Small intestine (tissue), 7 donors: ENCODE measurements around the gene SP2. TPM values are rescaled to one million over a fixed set of nuclear protein-coding genes. Genes with fewer than 3 reads are reported as not detected.
"Not testable (repeated sequence)": the region's sequence is repeated elsewhere in the genome, so short reads cannot be mapped to it uniquely, and the experiment has no call there.

Source experiments
- DNase-seq, 2 donors: peaks; one replicate each; pipeline versions ENCODE4 v3.0.0 to v3.0.0-alpha.2; 2013
- FAIRE-seq: peaks from 2 replicates; lab custom pipeline; 2012; peaks lifted over from hg19 to GRCh38; lab: Jason Lieb, UNC
- H3K27ac ChIP-seq, 3 donors: one replicate each; pipeline ENCODE4 v1.5.1; 2013; ENCODE audit warnings: low read length in 2 of 3, mild to moderate bottlenecking in 2 of 3, control low read depth in 1 of 3, inconsistent platforms in 1 of 3, low read depth in 1 of 3, moderate library complexity in 1 of 3
- H3K27me3 ChIP-seq, 3 donors: one replicate each; pipeline ENCODE4 v1.6.1; 2013; ENCODE audit warnings: low read length in 3 of 3, inconsistent platforms in 1 of 3; ENCODE audit not compliant: control insufficient read depth in 3 of 3, insufficient read depth in 3 of 3
- H3K36me3 ChIP-seq, 3 donors: one replicate each; pipeline ENCODE4 v1.6.1; 2013; ENCODE audit warnings: low read length in 3 of 3, inconsistent platforms in 1 of 3, low read depth in 1 of 3, mild to moderate bottlenecking in 1 of 3, moderate library complexity in 1 of 3; ENCODE audit not compliant: control insufficient read depth in 3 of 3, insufficient read depth in 2 of 3
- H3K4me1 ChIP-seq, 3 donors: one replicate each; pipeline ENCODE4 v1.6.1; 2013; ENCODE audit warnings: low read length in 2 of 3, inconsistent platforms in 1 of 3, low read depth in 1 of 3, mild to moderate bottlenecking in 1 of 3, moderate library complexity in 1 of 3; ENCODE audit not compliant: control insufficient read depth in 3 of 3, insufficient read depth in 2 of 3
- H3K4me3 ChIP-seq, 3 donors: one replicate each; pipeline ENCODE4 v1.5.1; 2013; ENCODE audit warnings: low read length in 3 of 3, control low read depth in 1 of 3, inconsistent platforms in 1 of 3, low read depth in 1 of 3, mild to moderate bottlenecking in 1 of 3, moderate library complexity in 1 of 3
- H3K9me3 ChIP-seq, 2 donors: one replicate each; pipeline ENCODE4 v1.6.1; 2013; ENCODE audit warnings: low read depth in 1 of 2, low read length in 1 of 2; ENCODE audit not compliant: control insufficient read depth in 2 of 2, insufficient read depth in 1 of 2
- WGBS, 3 donors: extraction: QIAGEN DNeasy Blood & Tissue Kit; methylation state at CpG; one replicate each; pipeline ENCODE4 v1.1.7; 2013; 5-methylcytosine and 5-hydroxymethylcytosine counted together
- polyA plus RNA-seq, 4 donors: library from polyadenylated mRNA; stranded (reverse) in 3 of 4; unstranded in 1 of 4; fragments of 200-250 nt in 3 of 4; fragments of 120-200 nt in 1 of 4; gene quantifications; one replicate each; pipeline versions ENCODE4 v1.2.1 to v1.2.3, GENCODE V29; 2013
- donor health status: healthy with polysubstance abuse.
- donor health status: control.
- donor health status: control.
- donor health status: Bipolar disorder and iron deficiency.
- donor health status: healthy.

SP2 gene
- polyA plus RNA-seq, 4 donors = 8.7 to 17.3 (median 12.6) TPM

DNA sequence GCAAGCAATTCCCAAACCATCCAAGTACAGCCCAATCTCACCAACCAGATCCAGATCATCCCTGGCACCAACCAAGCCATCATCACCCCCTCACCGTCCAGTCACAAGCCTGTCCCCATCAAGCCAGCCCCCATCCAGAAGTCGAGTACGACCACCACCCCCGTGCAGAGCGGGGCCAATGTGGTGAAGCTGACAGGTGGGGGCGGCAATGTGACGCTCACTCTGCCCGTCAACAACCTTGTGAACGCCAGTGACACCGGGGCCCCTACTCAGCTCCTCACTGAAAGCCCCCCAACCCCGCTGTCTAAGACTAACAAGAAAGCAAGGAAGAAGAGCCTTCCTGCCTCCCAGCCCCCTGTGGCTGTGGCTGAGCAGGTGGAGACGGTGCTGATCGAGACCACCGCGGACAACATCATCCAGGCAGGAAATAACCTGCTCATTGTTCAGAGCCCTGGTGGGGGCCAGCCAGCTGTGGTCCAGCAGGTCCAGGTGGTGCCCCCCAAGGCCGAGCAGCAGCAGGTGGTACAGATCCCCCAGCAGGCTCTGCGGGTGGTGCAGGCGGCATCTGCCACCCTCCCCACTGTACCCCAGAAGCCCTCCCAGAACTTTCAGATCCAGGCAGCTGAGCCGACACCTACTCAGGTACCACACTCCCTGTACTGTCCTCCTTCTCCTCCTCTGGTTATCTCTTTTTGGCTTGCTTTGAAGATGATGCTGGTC, 20.6 kb downstream of the SP2 start:
- H3K4me1 ChIP-seq = no peaks in the 10 kb centered on the region
- FAIRE-seq (no peak), DNase-seq (no peak)
- 92 to 94% (median 93%) methylated on average over 19 of the region's 19 CpGs for WGBS, 3 donors
- H3K36me3 ChIP-seq = peaks cover 3 to 35% (median 4%) of the 10 kb centered on the region in 3 donors
- no peaks in the 10 kb centered on the region for H3K27me3 ChIP-seq
- H3K27ac ChIP-seq = no peak overlapping the region
- H3K4me3 ChIP-seq = no peak overlapping the region
- H3K9me3 ChIP-seq = no peaks in the 10 kb centered on the region

DNA sequence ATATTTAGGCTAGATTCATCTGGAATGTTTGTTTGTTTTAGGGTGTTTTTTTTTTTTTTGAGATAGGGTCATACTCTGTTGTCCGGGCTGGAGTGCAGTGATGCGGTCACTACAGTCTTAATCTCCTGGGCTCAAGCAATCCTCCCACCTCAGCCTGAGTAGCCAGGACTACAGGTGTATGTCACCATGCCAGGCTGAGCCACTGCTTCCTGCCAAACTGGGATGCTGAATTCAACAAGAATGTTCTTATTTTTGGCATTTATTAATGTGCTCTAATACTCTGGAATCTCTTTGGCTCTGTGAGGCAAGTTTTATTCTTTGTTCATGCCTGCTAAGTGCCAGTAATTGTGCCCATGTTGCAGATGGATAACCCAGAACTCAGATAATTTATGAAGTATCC, 21.5 kb downstream of the SP2 start:
- DNase-seq (no peak), FAIRE-seq (no peak)
- Histone ChIP-seq H3K36me3 (peaks cover 3 to 37% (median 4%) of the 10 kb centered on the region in 3 donors), H3K27me3 (no peaks in the 10 kb centered on the region), H3K4me3 (no peak overlapping the region), H3K27ac (no peak overlapping the region), H3K9me3 (no peaks in the 10 kb centered on the region), H3K4me1 (no peaks in the 10 kb centered on the region)
- WGBS, 3 donors = 80 to 89% (median 89%) methylated on average over 2 of the region's 2 CpGs

DNA sequence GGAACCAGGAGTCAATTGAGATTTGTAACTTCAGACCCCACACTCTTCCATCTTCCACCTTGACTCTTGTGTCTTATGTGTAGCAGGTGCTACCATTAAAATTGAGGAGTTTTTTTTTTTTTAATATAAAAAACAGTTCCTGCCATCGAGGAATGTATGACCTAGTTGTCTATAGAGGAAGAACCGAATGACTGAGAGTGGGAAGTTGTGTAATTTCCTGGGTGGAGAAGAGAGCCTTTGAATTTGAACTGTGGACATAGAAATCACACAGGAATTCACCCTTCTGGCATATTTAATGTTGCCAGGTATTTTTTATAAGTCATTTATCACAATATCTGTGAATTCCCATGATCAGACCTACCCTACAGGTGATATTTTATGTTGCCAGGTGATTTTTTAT, 22.0 kb downstream of the SP2 start:
- WGBS, 3 donors = 58 to 72% (median 68%) methylated on average over 2 of the region's 2 CpGs
- Histone ChIP-seq H3K9me3 (no peaks in the 10 kb centered on the region), H3K4me3 (no peak overlapping the region), H3K27me3 (no peaks in the 10 kb centered on the region), H3K27ac (no peak overlapping the region), H3K36me3 (peaks cover 3 to 41% (median 4%) of the 10 kb centered on the region in 3 donors), H3K4me1 (no peaks in the 10 kb centered on the region)
- FAIRE-seq = no peak
- DNase-seq = no peak

DNA sequence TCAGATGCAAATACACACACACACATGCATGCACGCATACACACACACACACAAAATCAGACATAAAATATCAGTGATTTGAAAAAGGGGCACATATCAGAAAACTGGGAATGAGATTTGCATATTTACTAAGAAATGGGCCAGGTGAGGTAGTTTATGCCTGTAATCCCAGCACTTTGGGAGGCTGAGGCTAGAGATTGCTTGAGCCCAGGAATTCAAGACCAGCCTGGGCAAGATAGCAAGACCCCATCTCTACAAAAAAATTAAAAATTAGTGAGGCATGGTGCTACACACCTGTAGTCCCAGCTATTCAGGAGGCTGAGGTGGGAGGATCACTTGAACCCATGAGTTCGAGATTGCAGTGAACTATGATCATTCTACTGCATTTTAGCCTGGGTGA, 23.0 kb downstream of the SP2 start:
- DNase-seq (no peak), FAIRE-seq (no peak)
- Histone ChIP-seq H3K4me1 (no peaks in the 10 kb centered on the region), H3K27ac (no peak overlapping the region), H3K4me3 (no peak overlapping the region), H3K36me3 (peaks cover 3 to 50% (median 6%) of the 10 kb centered on the region in 3 donors), H3K27me3 (no peaks in the 10 kb centered on the region), H3K9me3 (no peaks in the 10 kb centered on the region)
- 92 to 96% (median 92%) methylated on average over 2 of the region's 2 CpGs for WGBS, 3 donors

DNA sequence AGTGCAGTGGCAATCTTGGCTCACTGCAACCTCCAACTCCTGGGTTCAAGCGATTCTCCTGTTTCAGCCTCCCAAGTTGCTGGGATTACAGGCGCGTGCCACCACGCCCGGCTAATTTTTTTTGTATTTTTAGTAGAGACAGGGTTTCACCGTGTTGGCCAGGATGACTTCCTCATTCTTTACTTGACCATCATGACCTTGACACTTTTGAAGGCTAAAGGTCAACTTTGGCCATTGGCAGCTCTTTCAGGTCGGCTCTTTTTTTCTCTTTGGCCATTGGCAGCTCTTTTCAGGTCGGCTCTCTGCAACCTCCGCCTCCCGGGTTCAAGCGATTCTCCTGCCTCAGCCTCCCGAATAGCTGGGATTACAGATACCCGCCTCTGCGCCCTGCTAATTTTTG, 23.9 kb downstream of the SP2 start:
- not testable (repeated sequence) for H3K4me1 ChIP-seq

DNA sequence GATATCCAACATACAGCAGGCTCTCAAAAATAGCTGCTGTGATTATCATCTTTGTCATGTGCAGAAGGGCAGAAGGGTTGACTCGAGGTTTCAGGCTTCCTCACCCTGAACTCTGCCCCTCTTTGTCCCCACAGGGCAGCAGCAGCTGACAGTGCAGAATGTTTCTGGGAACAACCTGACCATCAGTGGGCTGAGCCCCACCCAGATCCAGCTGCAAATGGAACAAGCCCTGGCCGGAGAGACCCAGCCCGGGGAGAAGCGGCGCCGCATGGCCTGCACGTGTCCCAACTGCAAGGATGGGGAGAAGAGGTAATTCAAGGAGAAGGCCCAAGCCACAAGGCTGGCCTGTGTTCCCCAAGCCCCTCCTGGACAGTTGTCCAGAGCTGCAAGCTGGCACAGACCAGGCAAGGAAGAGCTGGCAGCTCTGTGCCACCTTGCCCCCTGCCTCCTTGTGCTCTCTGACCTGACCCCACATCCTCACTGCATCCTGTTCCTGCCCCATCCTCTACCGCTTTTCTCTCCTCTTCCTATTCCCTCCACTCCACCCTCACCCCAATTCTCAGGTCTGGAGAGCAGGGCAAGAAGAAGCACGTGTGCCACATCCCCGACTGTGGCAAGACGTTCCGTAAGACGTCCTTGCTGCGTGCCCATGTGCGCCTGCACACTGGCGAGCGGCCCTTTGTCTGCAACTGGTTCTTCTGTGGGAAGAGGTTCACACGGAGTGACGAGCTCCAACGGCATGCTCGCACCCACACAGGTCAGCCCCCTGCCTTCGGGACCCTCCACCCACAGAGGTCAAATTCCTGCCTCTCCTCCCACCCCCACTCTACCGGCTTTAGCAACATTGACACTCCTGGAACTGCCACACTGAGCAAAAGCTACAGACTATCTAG, 29.0 kb downstream of the SP2 start:
- FAIRE-seq (no peak), DNase-seq (no peak)
- no peaks in the 10 kb centered on the region for H3K9me3 ChIP-seq
- peaks cover 0 to 6% (median 2%) of the 10 kb centered on the region in 3 donors for H3K4me1 ChIP-seq
- H3K4me3 ChIP-seq = no peak overlapping the region
- 91 to 95% (median 94%) methylated on average over 23 of the region's 23 CpGs for WGBS, 3 donors
- H3K27ac ChIP-seq = no peak overlapping the region
- H3K27me3 ChIP-seq = no peaks in the 10 kb centered on the region
- peaks cover 18 to 73% (median 19%) of the 10 kb centered on the region in 3 donors for H3K36me3 ChIP-seq

More for the DNA sequence above, 23.9 kb downstream of the SP2 start:
- WGBS, 3 donors = 93 to 95% (median 95%) methylated on average over 14 of the region's 14 CpGs
- not testable (repeated sequence) for DNase-seq, H3K4me3 ChIP-seq, FAIRE-seq, H3K27ac ChIP-seq, H3K27me3 ChIP-seq, H3K9me3 ChIP-seq
- peaks cover 3 to 51% (median 7%) of the 10 kb centered on the region in 3 donors for H3K36me3 ChIP-seq

DNA sequence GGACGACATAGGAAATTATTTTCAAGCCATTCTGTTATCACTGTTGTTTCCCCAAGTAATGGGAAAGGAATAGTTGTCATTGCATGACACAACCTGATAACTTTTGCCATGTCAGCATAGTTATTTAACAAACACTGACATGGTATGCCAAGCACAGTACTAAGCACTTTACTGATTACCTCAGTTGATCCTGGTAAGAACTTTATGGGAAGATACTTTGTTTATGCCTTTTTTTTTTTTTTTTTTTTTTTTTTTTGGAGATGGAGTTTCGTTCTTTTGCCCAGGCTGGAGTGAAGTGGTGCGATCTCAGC, 29.6 kb downstream of the SP2 start:
- H3K27me3 ChIP-seq = no peaks in the 10 kb centered on the region
- no peak overlapping the region for H3K27ac ChIP-seq
- WGBS, 3 donors = 88 to 94% (median 92%) methylated on average over 1 to 3 of the region's 3 CpGs
- H3K4me3 ChIP-seq = no peak overlapping the region
- peaks cover 0 to 6% (median 2%) of the 10 kb centered on the region in 3 donors for H3K4me1 ChIP-seq
- no peak for FAIRE-seq
- DNase-seq = no peak
- peaks cover 19 to 79% (median 23%) of the 10 kb centered on the region in 3 donors for H3K36me3 ChIP-seq
- no peaks in the 10 kb centered on the region for H3K9me3 ChIP-seq

DNA sequence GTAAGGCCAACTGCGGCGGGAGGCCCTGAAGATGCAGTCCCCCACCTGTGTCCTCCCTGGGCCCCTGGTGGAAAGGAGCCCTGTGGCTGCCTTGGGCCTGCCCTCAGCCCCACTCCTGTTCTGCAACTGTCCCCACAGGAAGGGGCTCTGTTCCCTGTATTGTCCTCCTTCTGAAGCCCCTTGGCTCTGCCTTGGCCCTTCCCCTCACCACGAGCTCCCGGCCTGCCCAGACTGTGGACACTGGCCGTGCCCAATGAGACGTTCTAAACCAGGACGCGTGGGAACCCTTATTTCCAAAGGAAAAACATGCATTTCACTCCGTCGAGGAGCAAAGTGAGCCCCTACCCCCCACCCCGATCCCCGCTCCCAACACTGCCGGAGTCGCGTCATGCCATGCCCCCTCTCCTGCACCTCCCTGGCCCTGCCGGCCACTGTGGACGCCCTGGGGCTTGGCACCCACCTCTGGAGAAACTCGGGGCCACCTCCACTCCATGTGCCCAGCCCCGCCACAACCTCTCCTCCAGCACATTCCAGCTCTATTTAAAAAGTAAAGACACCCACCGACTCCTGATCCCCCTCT, 31.9 kb downstream of the SP2 start:
- WGBS, 3 donors = 93 to 95% (median 95%) methylated on average over 20 of the region's 20 CpGs
- no peaks in the 10 kb centered on the region for H3K27me3 ChIP-seq
- H3K9me3 ChIP-seq = no peaks in the 10 kb centered on the region
- no peak for FAIRE-seq
- H3K4me3 ChIP-seq = no peak overlapping the region
- H3K4me1 ChIP-seq = peaks cover 0 to 6% (median 2%) of the 10 kb centered on the region in 3 donors
- H3K27ac ChIP-seq = no peak overlapping the region
- DNase-seq = no peak
- peaks cover 19 to 78% (median 24%) of the 10 kb centered on the region in 3 donors for H3K36me3 ChIP-seq
